HTR-8/SVneo (cell line): ENCODE data around the gene HAP1.
A peak's percentile ranks its signal among the peaks of the same experiment; 100 is the strongest.
"Not testable (repeated sequence)": the region's sequence is repeated elsewhere in the genome, so short reads cannot be mapped to it uniquely, and the experiment has no call there.

Experiments
- DNase-seq: peaks from one replicate; pipeline ENCODE4 v3.0.0; 2011; ENCODE audit warnings: low spot score, mixed read lengths; ENCODE audit not compliant: insufficient read length
- FAIRE-seq: peaks from 2 replicates; lab custom pipeline; 2011; peaks lifted over from hg19 to GRCh38; lab: Jason Lieb, UNC

HAP1 gene

DNA sequence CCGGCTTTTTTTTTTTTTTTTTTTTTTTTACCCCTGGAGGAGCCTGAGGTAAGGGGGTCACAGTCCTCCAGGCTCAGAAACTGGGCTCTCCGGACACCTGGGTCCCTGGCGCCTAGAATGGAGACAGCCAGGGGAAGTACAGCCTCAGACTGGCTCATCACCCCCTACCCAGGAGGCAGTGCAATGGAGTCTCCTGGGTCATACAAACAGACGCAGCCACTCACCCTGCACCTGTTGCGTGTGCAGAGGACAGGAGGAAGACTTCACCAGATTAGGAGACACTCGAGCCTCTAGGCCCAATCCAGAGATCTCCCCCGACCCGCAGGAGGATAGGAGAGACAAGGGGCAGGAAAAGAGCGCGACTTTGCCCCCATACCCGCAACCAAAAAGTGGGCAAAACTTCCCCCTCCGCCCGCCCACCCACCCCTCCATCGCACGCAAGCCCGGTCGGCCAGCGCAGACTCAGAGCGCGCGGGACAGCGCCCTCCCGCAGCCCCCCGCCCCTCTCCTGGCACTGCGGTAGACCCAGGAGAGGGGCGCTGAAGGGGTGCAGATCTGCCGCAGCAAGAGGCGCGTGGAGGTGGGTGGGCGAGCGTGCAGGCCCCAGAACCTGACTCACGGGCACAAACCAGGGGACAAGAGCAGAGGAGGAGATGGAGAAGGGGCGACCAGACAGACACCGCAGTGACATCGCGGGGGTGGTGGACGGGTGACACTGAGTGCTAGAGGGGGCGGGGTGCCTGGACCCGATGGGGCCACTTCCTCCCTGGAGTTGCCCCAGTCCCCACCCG, 900 bp downstream of the HAP1 start:
- FAIRE-seq, result no peak

DNA sequence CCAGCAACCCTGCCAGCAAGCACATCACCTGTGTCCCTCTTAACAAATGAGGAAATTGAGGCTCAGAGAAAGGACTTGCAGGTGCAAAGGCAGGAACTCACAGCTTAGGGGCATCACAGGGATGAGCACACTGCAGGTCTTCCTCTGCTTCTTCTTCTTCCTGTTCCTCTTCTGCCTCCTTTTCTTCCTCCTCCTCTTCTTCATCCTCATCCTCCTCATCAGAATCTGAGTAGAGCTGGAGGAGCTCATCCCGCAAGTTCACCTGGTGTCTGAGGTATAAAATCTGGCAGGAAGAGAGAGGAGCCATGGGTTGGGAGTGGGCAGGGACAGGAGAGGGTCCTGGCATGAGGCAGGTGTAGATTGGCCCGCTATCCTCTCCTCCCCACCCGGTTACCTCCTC, 2.6 kb downstream of the HAP1 start:
- FAIRE-seq (no peak), DNase-seq (no peak)

More for the DNA sequence above, 900 bp downstream of the HAP1 start:
- DNase-seq, result no peak

DNA sequence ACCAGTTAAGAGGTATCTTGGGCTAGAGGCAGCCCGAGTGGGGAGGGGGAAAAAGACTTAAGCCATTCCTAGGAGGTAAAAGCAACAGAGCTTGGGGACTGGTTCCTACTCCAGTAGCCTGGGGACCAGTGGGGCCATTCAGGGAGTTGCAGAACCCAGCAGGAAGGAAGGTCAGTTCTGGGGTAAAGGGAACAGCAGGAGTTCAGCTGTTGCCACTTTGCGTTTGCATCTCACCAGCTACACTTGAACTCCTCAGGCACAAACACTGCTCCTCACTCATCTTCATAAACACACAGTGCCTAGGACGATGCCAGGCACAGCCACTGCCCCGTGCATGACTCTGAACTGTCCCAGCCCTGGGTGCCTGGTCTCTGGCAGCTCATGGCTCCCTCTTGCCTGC, 4.0 kb downstream of the HAP1 start:
- DNase-seq, result no peak
- FAIRE-seq, result no peak

DNA sequence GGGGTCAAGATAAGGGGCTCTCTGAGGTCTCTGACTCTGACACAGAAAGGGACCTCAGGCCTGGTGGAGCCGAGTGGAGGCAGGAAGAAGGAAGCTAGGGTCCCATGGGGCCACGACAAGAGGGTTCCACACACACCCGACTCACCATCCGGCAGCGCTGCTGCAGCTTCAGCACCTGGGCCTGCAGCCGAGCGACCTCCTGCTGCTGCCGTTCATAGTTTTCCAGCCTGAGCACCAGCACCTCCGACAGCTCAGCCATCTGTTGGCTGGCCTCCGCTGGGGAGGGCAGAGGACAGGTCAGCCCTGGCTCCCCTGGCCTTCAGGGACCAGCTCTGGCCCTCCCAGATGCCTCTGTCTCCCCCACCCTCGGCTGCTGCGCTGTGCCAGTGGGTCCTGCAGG, 6.4 kb downstream of the HAP1 start:
- FAIRE-seq, result peak; percentile 71

DNA sequence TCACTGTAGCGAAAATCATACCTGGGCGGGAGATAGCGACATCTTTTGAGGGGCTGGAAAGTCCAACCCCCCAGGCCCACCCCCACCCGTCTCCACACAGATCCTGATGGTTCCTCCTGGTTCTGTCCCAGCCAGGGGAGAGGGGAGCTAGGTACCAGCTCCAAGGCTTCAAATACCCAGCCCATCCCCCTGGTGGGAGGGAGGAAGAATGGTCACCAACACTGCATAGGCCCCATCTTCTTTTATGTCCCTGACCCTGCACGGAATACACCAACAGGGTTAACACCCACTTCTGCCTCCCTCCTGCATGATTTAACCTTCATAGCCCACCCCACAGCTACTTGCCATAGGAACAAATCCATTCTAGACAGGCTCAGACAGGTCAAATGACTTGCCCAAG, 9.3 kb downstream of the HAP1 start:
- FAIRE-seq, result no peak
- DNase-seq, result no peak

More for the DNA sequence above, 6.4 kb downstream of the HAP1 start:
- no peak for DNase-seq

DNA sequence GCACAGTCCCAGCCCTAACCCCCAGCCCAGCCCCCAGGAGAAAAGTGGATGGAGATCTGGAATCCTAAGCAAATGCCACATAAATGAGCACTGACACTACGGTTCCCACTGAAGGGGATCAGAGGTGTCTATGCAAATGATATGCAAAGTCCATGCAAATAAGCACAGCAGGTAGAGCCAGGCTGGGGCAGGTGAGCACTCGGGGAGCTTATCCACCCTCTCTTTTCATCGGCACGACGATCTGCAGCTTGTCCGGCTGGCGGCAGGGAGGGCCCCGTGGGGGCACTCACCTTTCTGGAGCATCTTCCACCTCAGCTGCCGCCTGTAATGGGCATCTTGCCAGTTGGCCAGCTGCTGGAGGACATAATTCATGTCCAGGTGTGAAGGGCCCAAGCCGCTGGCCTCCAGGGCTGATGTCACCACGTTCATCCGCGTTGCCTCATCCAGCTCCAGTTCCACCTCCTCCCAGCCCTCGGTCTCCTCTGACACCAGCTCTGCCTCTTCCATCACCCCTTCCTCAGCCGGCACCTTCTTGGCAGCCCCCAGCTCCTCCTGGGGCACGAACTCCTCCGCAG, 9.9 kb downstream of the HAP1 start:
- no peak for FAIRE-seq
- no peak for DNase-seq

DNA sequence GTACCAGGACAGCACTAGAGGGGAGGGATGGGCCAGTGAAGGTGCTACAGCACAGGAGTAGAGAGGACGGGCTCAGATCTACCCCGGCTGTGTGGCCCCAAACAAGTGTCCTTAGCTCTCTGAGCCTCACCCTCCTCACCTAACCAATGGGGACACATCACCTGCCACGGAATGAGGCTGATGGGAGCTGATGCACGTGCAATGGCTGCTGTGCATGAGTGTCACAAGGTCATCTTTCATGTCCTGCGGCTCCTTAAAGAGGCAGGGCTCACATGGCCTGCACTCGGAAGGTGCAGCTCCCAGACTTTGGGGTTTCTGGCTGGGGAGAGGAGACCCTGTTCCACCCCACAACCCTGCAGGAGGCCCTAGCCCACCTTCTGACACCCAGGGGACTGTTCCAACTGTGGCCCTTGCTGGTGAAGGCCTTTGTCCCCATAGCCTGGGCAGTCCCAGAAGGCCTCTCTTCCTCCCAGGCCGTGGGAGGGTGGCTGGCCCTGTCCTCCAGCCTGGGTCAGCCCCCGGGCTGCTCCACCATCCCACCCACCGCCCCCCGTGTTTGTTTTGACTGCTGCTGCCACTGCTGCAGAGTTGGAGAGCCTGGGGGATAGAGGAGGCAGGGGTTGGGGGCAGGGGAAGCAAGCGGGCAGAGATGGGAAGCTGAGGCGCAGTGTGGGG, 10.5 kb downstream of the HAP1 start:
- FAIRE-seq, result no peak
- no peak for DNase-seq

DNA sequence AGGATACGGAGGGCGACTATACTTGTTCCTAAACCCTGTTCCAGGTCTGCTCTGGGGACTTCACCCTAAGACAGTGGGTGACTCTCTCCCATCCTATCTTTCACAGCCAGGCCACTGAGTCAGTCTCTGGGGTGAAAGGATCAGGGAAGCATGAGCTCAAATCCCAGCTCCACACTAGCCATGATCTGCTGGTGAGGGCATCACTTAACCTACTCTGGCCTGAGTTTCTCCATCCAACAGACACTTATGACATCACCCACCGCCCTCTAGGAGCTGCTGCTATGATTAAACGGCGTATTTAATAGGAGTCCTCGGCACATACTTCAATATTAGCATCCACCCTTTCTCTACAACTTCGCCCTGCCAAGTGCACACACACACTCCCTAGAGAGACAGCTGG, 12.2 kb downstream of the HAP1 start:
- FAIRE-seq, result peak; percentile 28

DNA sequence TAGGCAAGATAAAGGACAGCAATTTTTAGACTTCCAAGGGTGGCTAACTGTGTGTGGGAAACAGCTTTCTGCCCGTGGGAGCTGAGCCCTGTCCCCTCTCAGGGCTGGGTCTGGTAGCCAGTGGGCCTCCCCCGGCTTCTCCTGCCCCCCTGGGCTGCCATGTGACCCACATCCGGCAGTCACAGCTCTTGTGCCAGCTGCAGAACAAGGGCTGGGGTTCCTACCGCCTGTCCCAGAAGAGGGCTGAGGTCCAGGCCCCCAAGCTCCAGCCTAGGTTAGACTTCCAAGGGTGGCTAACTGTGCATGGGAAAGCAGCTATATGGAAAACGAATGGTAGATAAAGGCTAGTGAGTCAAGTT, 16.2 kb downstream of the HAP1 start:
- DNase-seq (no peak), FAIRE-seq (no peak)

More for the DNA sequence above, 12.2 kb downstream of the HAP1 start:
- DNase-seq, result no peak

DNA sequence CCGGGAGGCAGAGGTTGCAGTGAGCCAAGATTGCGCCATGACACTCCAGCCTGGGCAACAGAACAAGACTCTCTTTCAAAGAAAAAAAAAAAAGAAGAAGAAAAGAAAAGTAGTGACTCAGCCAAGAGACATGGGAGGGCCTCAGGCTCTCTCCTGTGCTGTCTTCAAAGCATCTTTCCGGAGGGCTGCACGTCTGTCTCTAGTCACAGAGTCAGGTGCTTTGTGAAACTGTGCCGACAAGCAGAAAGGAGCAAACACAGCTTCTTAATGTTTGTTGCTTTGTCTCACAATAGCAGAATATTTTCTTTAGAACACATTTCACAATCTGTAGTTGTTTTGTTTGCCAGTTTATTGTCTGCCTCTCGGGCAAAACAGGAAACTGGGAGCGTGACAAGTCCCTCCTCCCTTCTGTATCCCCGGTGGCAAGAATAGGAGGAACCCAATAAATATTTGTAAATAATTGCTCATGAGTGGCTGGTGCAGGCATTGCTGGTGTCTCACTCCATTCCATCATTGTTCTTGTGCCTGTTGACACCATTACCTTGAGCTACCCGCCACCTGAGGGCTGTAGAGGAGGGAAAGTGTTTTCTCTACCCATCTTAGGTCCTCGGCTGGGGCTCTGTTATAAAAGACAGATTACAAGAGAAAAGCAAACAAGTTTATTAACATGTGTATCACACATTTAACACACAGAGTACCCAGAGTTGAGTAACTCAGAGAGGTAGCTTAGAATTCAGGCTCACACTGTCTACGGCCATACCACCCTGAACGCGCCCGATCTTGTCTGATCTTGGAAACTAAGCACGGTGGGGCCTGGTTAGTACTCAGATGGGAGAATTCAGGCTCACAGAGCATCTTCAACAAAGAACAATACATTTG, 16.8 kb downstream of the HAP1 start:
- peak; percentile 46 for DNase-seq

DNA sequence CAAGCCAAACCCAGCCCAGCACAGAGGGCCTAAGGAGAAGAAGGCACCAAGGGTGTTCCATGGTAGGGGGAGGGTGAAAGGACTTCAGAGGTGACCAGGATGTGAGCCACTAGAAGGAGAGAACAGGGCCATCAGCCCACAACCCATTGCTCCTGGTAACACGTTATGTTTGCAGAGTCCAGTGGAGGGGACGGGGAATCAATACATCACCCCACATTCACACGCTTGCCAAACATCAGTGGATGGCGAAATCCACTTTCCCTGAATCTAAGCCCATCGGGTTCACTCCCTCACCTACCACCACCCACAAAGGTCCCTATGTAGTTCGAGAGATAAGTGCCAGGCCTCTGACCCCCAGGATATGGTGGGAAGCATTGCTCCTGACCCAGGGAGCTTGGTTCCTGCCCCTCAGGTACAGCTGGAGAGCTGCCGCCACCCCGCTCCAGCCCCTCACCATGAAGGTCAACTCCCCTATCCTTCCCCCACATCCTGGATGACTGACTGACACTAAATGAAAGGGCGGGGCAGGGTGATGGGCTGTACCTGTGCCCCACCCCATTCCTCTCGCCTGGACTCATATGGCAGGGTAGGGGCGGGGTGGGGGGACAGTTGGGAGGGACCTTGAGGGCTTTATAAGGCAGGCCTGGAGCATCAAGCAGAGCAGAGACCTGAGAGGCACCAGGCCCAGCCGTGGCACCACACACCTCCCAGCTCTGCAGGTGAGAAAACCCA, 22.6 kb downstream of the HAP1 start, which contains the start of gene GAST:
Gene GAST, plus strand, starts transcription at position 663 of the 732 bp plus-strand sequence. CDS start 3,106 bp downstream, outside the sequence.
- DNase-seq (no peak), FAIRE-seq (no peak)

More for the DNA sequence above, 16.8 kb downstream of the HAP1 start:
- FAIRE-seq, result peak; percentile 57

DNA sequence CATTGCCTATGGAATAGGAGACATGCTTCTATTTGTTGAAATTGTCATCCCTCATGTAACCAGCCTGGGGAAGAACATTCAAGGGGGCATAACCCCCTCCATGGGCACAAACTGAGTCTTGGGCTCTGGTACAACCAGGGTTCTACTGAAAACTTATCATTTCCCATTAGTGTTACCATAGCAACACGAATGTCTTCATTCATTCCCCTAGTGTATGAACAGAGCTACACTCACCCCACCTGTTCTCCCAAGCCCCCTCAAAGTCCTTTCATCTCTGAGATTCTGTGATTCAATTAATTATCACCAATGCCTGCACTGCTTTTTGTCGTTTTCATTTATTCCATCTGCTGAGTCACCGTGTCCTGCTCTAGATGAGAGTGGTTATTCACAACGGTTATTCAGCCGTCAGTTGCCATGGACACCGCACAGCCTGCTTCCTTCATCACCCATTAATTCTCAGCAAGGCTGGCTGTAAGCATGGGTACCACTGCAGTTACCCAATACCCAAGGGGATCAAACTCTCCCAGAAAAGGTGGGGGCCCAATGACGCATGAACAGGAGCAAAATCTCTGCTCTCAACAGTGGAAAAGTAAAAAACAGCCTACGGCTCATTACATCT, 23.9 kb downstream of the HAP1 start:
- DNase-seq (no peak), FAIRE-seq (peak; percentile 52)

DNA sequence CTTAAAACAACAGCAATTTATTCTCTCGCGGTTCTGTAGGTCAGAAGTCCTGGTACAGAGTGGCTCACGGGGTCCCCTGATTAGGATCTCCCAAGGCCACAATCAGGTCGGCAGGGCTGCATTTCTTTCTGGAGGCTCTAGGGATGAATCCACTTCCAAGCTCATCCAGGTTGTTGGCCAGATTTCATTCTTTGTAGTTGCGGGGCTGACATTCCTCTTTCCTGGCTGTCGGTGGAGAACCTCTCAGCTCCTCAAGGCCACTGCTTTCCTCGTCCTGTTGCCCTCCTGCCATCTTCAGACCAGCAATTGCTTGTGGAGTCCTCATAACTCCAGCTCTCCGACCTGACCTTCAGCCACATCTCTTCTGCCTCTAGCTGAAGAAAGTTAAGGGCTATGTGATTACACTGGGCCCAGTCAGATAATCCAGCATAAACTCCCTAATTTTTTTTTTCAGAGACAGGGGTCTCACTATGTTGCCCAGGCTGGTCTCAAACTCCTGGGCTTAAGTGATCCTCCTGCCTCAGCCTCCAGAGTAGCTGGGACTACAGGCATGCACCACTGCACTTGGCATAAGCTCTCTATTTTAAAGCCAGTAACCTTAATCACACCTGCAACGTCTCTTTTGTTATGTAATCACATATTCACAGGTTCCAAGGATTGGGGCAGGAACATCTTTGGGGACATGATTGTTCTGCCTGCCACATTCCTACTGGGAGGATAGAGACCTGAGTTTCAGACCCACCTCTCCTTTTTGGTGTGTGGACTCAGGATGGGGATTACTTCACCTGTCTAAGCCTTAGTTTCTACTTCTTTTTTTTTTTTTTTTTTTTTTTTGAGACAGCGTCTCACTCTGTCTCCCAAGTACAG, 26.4 kb downstream of the HAP1 start:
- no peak for DNase-seq
- FAIRE-seq, result no peak

DNA sequence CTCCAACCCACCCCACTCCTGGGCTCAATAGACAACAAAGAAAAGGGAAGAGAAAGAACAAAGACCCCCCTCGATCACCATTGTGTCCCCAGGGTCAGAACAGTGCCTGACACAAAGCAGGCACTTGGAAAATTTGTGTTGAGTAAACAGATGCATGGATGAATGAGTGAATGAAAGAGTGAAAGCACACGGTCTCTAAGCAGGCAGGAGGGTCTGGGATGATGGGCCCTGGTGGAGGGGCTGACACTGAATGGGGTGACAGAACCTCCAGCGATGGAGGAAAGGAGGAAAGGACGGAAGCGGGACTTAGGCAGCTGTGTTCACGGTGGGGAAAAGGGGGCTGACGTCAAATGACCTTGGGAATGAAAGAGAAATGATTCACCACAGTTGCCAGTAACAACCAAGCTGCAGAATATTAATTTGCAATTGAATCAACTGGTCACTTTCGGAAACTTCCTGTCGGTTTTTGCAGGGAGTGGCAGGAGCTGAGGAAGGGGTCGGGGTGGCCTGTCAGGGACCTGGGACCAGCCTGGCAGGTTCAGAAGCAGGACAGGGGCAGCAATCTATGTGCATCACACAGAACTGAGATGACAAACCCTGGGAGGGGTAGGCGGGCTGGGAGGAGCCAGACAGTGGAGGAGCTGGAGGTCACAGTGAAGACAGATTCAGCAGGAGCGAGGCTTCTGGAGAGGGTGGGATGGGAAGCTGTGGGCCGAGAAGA, 29.0 kb downstream of the HAP1 start:
- peak; percentile 83 for FAIRE-seq

DNA sequence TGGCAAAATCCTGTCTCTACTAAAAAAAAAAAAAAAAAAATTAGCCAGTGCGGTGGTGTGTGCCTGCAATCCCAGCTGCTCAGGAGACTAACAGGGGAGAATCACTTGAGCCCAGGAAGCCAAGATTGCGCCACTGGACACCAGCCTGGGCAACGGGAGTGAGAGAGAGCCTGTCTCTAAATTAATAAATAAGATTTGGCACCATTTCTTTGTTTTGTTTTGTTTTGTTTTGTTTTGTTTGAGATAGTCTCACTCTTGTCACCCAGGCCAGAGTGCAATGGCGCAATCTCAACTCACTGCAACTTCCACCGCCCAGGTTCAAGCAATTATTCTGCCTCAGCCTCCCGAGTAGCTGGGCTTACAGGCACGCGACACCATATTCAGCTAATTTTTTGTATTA, 31.7 kb downstream of the HAP1 start:
- FAIRE-seq (no peak), DNase-seq (no peak)

More for the DNA sequence above, 29.0 kb downstream of the HAP1 start:
- peak; percentile 38 for DNase-seq

DNA sequence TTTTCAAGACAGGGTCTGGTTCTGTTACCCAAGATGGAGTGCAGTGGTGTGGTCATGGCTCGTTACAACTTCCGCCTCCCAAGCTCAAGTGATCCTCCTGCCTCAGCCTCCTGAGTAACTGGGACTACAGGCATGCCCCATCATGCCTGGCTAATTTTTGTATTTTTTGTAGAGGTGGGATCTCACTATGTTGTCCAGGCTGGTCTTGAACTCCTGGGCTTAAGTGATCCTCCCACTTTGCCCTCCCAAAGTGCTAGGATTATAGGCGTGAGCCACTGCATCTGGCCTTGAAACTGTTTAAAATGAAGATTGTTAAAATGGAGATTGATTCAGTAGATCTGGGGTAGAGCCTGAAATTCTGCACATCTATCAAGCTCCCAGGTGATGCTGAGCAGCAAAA, 33.6 kb downstream of the HAP1 start:
- DNase-seq, FAIRE-seq: not testable (repeated sequence)

DNA sequence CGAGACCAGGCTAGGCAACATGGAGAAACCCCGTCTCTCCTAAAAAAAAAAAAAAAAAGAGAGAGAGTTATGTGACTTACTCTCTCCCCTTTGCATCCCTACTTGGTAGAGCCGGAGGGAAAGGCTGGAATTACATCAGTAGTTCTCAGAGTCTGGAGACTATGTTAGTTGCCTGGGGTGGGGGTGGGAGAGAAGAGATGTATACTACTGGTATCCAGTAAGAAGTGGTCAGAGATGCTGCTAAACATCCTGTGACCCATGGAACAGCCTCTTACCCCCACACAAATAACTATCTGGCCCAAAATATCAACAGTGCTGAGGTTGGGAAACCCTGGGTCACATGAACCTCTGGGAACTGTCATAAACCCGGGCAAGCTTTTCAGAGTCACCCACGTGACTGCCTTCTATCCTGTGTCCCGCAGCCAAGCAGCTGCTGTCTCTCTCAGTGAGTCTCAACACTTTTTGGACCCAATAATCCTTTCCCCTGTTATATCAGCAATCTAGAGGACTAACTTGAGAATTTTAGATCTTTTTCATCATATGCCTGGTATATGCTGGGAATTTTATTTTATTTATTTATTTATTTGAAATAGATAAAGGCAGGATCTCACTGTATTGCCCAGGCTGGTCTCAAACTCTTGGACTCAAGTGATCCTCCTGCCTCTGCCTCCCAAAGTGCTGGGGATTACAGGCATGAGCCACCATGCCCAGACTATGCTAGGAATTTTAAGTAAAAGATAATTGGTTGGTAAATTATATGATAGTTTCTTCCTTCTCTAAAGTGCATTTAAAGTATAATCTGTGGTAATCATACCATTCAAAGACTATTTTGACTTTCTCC, 37.1 kb downstream of the HAP1 start:
- FAIRE-seq (no peak), DNase-seq (no peak)
